Progenitor cell of endocrine pancreas (in vitro differentiated cells): ENCODE data around the gene LRRTM4. TPM values are rescaled to one million over a fixed set of nuclear protein-coding genes. Genes with fewer than 3 reads are reported as not detected.

Source experiments
- DNase-seq: peaks from one replicate; pipeline ENCODE4 v3.0.0; 2021; ENCODE audit warnings: low spot score; ENCODE audit not compliant: unreplicated experiment
- H3K27ac Mint-ChIP-seq: 2 replicates; pipeline ENCODE4 v1.8.0; 2021; ENCODE audit warnings: mild to moderate bottlenecking, moderate library complexity, mixed read lengths
- H3K27me3 Mint-ChIP-seq: 2 replicates; pipeline ENCODE4 v1.8.0; 2021; ENCODE audit warnings: mixed read lengths
- H3K36me3 Mint-ChIP-seq: 2 replicates; pipeline ENCODE4 v1.8.0; 2022; ENCODE audit warnings: mixed read lengths; ENCODE audit not compliant: insufficient read depth
- H3K4me1 Mint-ChIP-seq: 2 replicates; pipeline ENCODE4 v1.8.0; 2021; ENCODE audit warnings: low read depth, mixed read lengths
- H3K4me3 Mint-ChIP-seq: 2 replicates; pipeline ENCODE4 v1.8.0; 2021; ENCODE audit warnings: low read depth, mild to moderate bottlenecking, moderate library complexity, mixed read lengths
- H3K9me3 Mint-ChIP-seq: 2 replicates; pipeline ENCODE4 v1.8.0; 2021; ENCODE audit warnings: low read depth, mixed read lengths
- total RNA-seq: library from RNA; stranded (reverse); gene quantifications from 2 replicates; pipeline ENCODE4 v1.2.1, GENCODE V29; 2021
- TF ChIP-seq, protein P1 (sequence below): fragments of 200-600 bp; sonication (generic); IDR thresholded peaks from one replicate; pipeline ENCODE4 v1.5.0; 2021; ENCODE audit warnings: antibody characterized with exemption, mild to moderate bottlenecking; ENCODE audit not compliant: unreplicated experiment

Gene LRRTM4
- total RNA-seq, 1 donor from 2014 or later, result 2.3 TPM

DNA sequence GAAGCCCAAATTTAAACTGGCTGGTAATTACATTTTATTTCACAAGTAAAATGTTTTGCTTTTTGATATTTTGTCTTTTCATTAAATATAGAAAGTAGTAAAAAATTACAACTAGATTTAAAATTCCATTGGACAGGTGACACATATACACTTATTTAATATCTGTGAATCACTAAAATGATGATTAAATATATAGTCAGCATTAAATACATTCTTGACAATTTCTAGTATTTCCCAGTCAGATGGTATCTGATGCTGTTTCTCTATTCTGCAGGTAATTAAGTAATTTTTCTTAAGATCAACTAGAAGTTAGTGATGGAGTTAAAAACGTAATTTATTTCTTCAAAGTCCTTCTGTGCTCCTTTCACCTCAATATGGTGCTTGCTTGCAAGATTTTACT lies 237.8 kb downstream of the LRRTM4 start:
- no peak overlapping the region for H3K4me3 Mint-ChIP-seq
- H3K27ac Mint-ChIP-seq, result no peak overlapping the region
- no peak for DNase-seq
- no peaks in the 10 kb centered on the region for H3K4me1 Mint-ChIP-seq
- H3K36me3 Mint-ChIP-seq, result no peaks in the 10 kb centered on the region
- no peaks in the 10 kb centered on the region for H3K9me3 Mint-ChIP-seq
- TF ChIP-seq, protein P1, sequence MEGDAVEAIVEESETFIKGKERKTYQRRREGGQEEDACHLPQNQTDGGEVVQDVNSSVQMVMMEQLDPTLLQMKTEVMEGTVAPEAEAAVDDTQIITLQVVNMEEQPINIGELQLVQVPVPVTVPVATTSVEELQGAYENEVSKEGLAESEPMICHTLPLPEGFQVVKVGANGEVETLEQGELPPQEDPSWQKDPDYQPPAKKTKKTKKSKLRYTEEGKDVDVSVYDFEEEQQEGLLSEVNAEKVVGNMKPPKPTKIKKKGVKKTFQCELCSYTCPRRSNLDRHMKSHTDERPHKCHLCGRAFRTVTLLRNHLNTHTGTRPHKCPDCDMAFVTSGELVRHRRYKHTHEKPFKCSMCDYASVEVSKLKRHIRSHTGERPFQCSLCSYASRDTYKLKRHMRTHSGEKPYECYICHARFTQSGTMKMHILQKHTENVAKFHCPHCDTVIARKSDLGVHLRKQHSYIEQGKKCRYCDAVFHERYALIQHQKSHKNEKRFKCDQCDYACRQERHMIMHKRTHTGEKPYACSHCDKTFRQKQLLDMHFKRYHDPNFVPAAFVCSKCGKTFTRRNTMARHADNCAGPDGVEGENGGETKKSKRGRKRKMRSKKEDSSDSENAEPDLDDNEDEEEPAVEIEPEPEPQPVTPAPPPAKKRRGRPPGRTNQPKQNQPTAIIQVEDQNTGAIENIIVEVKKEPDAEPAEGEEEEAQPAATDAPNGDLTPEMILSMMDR, result no peak
- no peaks in the 10 kb centered on the region for H3K27me3 Mint-ChIP-seq

DNA sequence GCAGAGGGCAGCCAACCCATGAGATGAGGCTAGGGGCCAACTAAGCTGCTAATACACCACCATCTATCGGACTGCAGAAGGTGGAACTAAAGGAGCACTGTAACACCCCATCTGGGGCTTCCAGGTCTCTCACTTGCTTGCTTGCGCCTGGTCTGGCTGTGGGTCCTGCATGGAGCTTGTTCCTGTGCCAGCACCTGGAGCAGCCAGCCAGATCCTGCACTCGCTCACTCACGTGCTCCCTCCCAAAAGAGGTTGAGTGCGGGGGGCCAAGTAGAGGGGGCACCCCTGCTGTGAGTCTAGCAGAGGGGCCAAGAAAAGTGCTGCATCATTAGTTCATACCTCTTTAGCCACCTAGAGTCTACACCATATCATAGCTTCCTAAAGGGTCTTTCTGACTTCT lies 250.9 kb downstream of the LRRTM4 start:
- no peaks in the 10 kb centered on the region for H3K27me3 Mint-ChIP-seq
- TF ChIP-seq, protein P1, result no peak
- H3K4me1 Mint-ChIP-seq, result no peaks in the 10 kb centered on the region
- no peak overlapping the region for H3K27ac Mint-ChIP-seq
- H3K9me3 Mint-ChIP-seq, result peaks cover 5% of the 10 kb centered on the region
- H3K4me3 Mint-ChIP-seq, result no peak overlapping the region
- DNase-seq, result no peak
- H3K36me3 Mint-ChIP-seq, result no peaks in the 10 kb centered on the region

DNA sequence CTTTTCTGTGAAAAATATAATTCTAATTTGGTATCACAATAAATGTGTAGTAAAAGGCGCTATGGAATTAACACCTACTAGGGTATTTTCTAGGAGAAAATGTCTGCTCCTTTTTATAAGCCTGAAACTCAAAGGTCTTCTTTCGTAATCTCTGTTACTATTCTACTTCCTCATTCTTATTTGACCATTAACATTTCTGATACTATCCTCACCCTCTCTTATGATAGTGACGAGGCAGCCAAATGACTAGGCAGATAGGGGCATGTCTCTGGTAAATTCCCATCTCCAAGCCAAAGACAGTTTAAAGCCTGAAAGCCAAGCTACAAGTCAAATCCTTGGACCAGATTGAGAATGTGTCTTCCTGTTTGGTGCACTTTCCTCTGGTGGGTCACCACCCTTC lies 251.7 kb downstream of the LRRTM4 start:
- no peak overlapping the region for H3K4me3 Mint-ChIP-seq

DNA sequence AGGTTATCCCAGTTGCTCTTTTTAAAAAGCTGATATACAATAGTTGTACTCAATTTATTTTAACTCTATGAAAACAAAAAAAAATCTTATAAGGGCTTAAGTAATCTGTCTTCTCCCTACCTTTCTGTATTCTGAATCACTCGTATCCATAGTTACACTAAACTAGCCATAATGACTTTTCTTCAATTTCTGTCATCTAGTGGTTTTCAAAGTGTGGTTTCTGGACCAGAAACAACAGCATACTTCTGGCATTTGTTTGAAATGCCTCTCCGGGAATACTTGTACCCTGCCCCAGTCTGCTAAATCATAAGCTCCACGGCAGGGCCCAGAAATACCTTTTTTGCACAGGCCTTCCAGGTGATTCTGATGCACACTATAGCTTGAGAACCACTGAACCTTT lies 253.6 kb downstream of the LRRTM4 start:
- Mint-ChIP-seq H3K4me1 (no peaks in the 10 kb centered on the region), H3K4me3 (no peak overlapping the region), H3K27me3 (no peaks in the 10 kb centered on the region), H3K27ac (no peak overlapping the region), H3K36me3 (no peaks in the 10 kb centered on the region), H3K9me3 (peaks cover 5% of the 10 kb centered on the region)
- DNase-seq, result no peak
- TF ChIP-seq, protein P1, result no peak

More for the DNA sequence above, 251.7 kb downstream of the LRRTM4 start:
- H3K9me3 Mint-ChIP-seq, result peaks cover 5% of the 10 kb centered on the region
- no peak for DNase-seq
- H3K36me3 Mint-ChIP-seq, result no peaks in the 10 kb centered on the region
- no peak overlapping the region for H3K27ac Mint-ChIP-seq
- H3K4me1 Mint-ChIP-seq, result no peaks in the 10 kb centered on the region
- TF ChIP-seq, protein P1, result no peak
- H3K27me3 Mint-ChIP-seq, result no peaks in the 10 kb centered on the region

DNA sequence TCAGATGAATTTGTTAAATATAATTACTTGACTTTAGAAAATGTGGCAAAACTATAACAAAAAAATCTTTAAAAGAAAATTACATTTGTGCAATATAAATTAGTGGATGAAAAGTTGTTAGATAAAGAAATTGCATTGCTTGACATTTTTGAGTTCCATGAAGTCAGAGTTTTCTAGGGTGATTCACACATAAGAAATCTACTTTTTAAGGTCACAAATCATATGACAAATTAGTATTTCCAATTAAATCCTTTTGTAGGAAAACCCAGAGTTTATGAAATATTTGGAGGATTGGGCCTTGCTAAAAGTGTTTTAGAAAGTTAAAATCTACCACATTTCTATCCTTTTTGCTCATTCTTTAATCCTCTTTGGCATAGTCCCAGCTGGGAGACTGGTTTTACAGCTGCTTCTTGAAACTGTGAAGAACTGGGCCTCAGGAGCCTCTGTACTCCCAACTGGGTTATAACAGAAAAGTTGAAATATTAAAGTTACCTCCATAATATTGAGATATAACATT lies 289.2 kb downstream of the LRRTM4 start:
- TF ChIP-seq, protein P1, result no peak
- Mint-ChIP-seq H3K4me1 (no peaks in the 10 kb centered on the region), H3K36me3 (no peaks in the 10 kb centered on the region), H3K4me3 (no peak overlapping the region), H3K9me3 (peaks cover 4% of the 10 kb centered on the region), H3K27ac (no peak overlapping the region), H3K27me3 (no peaks in the 10 kb centered on the region)
- DNase-seq, result no peak
